ENCODE data around the gene MCTP1. TPM values are rescaled to one million over a fixed set of nuclear protein-coding genes. Genes with fewer than 3 reads are reported as not detected.
A peak's percentile ranks its signal among the peaks of the same experiment; 100 is the strongest.
"Not testable (repeated sequence)": the region's sequence is repeated elsewhere in the genome, so short reads cannot be mapped to it uniquely, and the experiment has no call there.

Gene MCTP1
- total and polyA plus RNA-seq, 9 donors = 4.3 to 11.0 (median 7.3) TPM

DNA sequence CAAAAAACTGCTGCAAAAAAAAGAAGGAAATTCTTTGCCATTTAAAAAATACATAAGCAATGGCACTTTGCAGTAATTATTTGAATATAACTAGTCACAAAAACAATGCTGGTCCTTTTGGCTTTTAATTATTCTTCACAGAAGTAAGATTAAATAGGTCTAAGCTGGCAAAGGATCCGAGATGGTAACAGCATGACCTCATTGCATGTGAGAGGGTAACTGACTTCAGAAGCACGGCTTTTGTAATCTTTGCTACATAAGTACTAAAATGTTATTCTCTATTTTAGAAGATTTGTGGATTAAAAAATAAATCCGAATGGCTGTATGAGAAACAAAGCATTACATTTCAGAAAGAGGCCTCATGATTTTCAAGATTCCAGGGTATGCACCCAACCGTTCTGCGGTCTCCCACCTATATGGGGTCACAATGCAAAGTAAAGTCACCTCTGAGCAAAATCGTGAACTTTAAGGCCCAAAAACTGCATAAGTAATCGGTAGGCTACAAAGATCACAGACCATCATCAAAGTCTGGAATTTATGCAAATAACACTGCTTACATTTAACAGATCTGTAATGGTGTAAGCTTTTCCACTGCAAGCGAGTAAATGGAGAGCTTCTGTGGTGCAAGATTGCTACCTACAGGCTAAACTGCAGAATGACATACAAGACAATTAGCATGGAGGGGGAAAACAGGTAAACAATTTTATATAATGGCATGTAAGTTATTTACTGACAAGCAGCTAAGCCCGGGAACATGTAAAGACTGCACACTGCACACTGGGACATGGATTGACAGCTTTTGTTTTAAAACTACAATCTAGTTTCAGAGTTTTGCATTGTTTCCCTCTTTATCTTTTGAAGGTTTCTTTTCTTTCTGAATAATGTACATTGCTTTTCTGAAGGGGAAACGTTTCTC, 434.8 kb downstream of the MCTP1 start:
- peak; percentile 43 for DNase-seq
- H3K27me3 ChIP-seq (ENCODE audit: control insufficient read depth, insufficient read depth, low read length) = no peaks in the 10 kb centered on the region
- no peak overlapping the region for H3K27ac ChIP-seq (ENCODE audit: low read length)
- WGBS (ENCODE audit: insufficient coverage) = 65% methylated on average over 2 of the region's 10 CpGs
- H3K4me3 ChIP-seq (ENCODE audit: low read length) = no peak overlapping the region
- no peaks in the 10 kb centered on the region for H3K4me1 ChIP-seq (ENCODE audit: control insufficient read depth, insufficient read depth, low read length)
- no peaks in the 10 kb centered on the region for H3K36me3 ChIP-seq (ENCODE audit: control insufficient read depth, insufficient read depth, low read length)
- no peaks in the 10 kb centered on the region for H3K9me3 ChIP-seq (replicated peaks; ENCODE audit: control insufficient read depth, low read depth, low read length)

DNA sequence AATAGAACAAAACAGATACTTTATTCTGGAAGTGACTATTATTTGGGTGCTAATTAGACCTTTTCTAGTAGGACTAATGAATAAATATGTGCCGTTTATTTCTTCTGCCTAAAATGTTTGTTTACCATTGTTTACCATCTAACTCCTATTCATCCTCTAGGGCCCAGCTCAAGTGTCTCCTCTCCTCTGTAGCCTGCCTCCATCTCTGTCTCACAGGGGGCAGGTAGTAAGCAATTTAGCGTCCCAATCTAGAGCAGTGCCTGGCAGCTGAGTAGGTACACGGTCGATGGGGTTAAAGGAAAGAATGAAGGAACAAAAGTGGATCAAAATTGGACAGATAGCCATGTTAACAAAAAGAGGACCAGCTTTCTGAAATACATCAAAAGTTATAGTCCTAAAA, 435.6 kb downstream of the MCTP1 start:
- Histone ChIP-seq H3K27ac (ENCODE audit: low read length) (no peak overlapping the region), H3K4me3 (ENCODE audit: low read length) (no peak overlapping the region), H3K36me3 (ENCODE audit: control insufficient read depth, insufficient read depth, low read length) (no peaks in the 10 kb centered on the region), H3K9me3 (replicated peaks; ENCODE audit: control insufficient read depth, low read depth, low read length) (no peaks in the 10 kb centered on the region), H3K27me3 (ENCODE audit: control insufficient read depth, insufficient read depth, low read length) (no peaks in the 10 kb centered on the region), H3K4me1 (ENCODE audit: control insufficient read depth, insufficient read depth, low read length) (no peaks in the 10 kb centered on the region)
- no CpG with 5 or more reads among the region's 4 CpGs for WGBS (ENCODE audit: insufficient coverage)
- no peak for DNase-seq

DNA sequence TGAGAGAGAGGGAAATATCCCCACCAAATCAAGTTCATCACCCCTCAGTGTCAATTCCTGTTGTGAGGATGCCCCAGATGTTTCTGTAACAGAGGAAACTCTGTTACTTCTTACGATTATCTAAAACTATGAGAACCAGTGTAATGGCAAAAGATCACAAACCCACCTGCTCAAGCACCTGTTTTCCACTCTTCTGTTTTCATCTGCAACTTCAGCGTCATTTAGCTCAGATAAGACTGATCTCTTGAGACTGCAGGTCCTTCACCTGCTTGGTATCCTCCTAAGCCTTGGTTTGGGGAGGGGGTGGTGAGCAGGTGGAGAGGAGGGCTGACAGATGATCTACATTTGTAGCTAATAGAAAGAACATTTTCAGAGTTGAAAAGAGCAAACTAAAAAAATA, 437.2 kb downstream of the MCTP1 start:
- no CpG with 5 or more reads among the region's 2 CpGs for WGBS (ENCODE audit: insufficient coverage)
- H3K27ac ChIP-seq (ENCODE audit: low read length) = no peak overlapping the region
- H3K36me3 ChIP-seq (ENCODE audit: control insufficient read depth, insufficient read depth, low read length) = no peaks in the 10 kb centered on the region
- no peaks in the 10 kb centered on the region for H3K9me3 ChIP-seq (replicated peaks; ENCODE audit: control insufficient read depth, low read depth, low read length)
- DNase-seq = no peak
- no peaks in the 10 kb centered on the region for H3K4me1 ChIP-seq (ENCODE audit: control insufficient read depth, insufficient read depth, low read length)
- no peaks in the 10 kb centered on the region for H3K27me3 ChIP-seq (ENCODE audit: control insufficient read depth, insufficient read depth, low read length)
- H3K4me3 ChIP-seq (ENCODE audit: low read length) = no peak overlapping the region

DNA sequence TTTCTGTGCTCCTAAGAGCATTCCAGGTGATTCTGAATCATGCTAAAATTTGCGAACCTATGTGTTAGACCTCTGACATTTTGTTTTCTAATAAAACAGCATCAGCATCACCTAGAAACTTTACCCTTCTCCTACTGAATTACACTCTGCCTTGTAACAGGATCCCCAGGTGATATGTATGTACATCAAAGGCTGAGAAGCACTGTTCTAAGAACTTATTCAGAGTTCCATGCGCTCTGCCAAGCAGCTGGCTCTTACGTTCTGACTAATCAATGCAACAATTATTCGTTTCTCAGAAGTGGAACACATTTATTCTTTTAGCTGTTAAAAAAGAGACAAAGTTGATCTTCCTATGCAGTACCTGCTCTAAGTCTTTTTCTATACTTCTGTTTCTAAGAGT, 437.9 kb downstream of the MCTP1 start:
- WGBS (ENCODE audit: insufficient coverage) = no CpG with 5 or more reads among the region's 4 CpGs
- Histone ChIP-seq H3K9me3 (replicated peaks; ENCODE audit: control insufficient read depth, low read depth, low read length) (no peaks in the 10 kb centered on the region), H3K27ac (ENCODE audit: low read length) (no peak overlapping the region), H3K4me1 (ENCODE audit: control insufficient read depth, insufficient read depth, low read length) (no peaks in the 10 kb centered on the region), H3K36me3 (ENCODE audit: control insufficient read depth, insufficient read depth, low read length) (no peaks in the 10 kb centered on the region), H3K27me3 (ENCODE audit: control insufficient read depth, insufficient read depth, low read length) (no peaks in the 10 kb centered on the region), H3K4me3 (ENCODE audit: low read length) (no peak overlapping the region)
- no peak for DNase-seq

DNA sequence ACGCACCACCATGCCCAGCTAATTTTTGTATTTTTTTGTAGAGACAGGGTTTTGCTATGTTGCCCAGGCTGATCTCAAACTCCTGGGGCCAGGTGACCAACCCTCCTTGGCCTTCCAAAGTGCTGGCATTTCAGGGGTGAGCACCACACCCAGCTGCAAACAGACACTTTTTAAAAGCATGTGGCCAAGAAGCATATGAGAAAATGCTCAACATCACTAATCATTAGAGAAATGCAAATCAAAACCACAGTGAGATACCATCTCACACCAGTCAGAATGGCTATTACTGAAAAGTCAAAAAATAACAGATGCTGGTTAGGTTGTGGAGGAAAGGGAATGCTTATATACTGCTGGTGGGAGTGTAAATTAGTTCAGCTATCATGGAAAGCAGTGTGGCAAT, 439.2 kb downstream of the MCTP1 start:
- not testable (repeated sequence) for H3K4me3 ChIP-seq (ENCODE audit: low read length); DNase-seq; H3K36me3 ChIP-seq (ENCODE audit: control insufficient read depth, insufficient read depth, low read length); H3K4me1 ChIP-seq (ENCODE audit: control insufficient read depth, insufficient read depth, low read length); H3K27me3 ChIP-seq (ENCODE audit: control insufficient read depth, insufficient read depth, low read length); H3K27ac ChIP-seq (ENCODE audit: low read length); H3K9me3 ChIP-seq (replicated peaks; ENCODE audit: control insufficient read depth, low read depth, low read length)
- no CpG with 5 or more reads among the region's 1 CpG for WGBS (ENCODE audit: insufficient coverage)

DNA sequence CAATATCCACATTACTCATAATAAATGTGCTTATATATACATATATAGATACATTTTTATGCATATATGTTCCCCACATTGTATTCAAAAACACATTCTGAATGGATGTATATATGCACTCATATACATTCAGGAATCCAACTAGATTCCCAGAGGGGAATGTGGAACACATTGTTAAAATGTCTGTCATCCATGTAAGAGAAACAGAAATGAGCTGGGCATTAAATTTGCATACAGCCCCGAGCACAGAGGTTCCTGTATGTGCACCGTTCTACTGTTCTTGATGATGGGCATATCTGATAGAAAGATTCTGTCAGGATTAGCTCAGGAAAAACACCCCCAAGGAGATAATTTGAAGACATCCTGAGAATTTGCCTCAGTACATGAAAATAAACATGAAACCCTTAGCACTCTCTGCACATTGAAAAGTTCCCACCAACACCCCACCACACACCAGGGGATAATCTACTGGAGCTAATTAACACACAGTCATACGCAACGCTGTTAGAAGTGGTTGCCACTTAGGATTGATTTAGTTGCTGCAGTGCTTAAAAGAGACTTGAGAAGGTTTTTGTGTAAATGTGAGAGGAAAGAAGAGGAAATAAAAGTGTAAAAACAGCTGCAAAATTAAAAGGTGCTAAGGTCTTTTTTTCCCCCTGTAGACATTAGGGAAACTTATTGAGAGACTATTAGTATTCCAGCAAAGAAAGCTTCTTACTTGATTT, 443.1 kb downstream of the MCTP1 start:
- WGBS (ENCODE audit: insufficient coverage) = 60% methylated on average over 1 of the region's 4 CpGs
- Histone ChIP-seq H3K27ac (ENCODE audit: low read length) (no peak overlapping the region), H3K36me3 (ENCODE audit: control insufficient read depth, insufficient read depth, low read length) (no peaks in the 10 kb centered on the region), H3K27me3 (ENCODE audit: control insufficient read depth, insufficient read depth, low read length) (no peaks in the 10 kb centered on the region), H3K9me3 (replicated peaks; ENCODE audit: control insufficient read depth, low read depth, low read length) (no peaks in the 10 kb centered on the region), H3K4me1 (ENCODE audit: control insufficient read depth, insufficient read depth, low read length) (no peaks in the 10 kb centered on the region), H3K4me3 (ENCODE audit: low read length) (no peak overlapping the region)
- DNase-seq = no peak

DNA sequence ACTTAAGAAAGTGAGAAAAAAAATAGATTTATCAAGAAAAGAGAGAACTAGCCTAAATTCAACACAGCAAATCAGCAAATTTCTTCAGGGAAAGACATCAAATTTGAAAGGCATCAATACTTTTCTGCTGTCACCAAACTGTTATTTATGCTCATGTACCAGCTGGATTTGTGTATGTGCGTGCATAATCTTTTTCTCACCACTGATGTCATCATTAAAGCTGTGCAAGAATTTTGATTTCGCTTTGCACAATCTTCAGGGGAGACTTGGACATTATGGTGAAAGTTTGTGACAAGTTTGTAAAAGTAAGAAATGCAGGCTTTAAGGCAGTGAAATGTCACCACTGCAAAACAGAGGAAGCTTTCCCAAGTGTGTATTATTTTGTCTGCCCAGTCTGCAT, 451.0 kb downstream of the MCTP1 start:
- WGBS (ENCODE audit: insufficient coverage) = no CpG with 5 or more reads among the region's 2 CpGs
- H3K27ac ChIP-seq (ENCODE audit: low read length) = no peak overlapping the region
- no peak overlapping the region for H3K4me3 ChIP-seq (ENCODE audit: low read length)
- peak; percentile 7 for DNase-seq
- no peaks in the 10 kb centered on the region for H3K36me3 ChIP-seq (ENCODE audit: control insufficient read depth, insufficient read depth, low read length)
- no peaks in the 10 kb centered on the region for H3K9me3 ChIP-seq (replicated peaks; ENCODE audit: control insufficient read depth, low read depth, low read length)
- H3K27me3 ChIP-seq (ENCODE audit: control insufficient read depth, insufficient read depth, low read length) = no peaks in the 10 kb centered on the region
- no peaks in the 10 kb centered on the region for H3K4me1 ChIP-seq (ENCODE audit: control insufficient read depth, insufficient read depth, low read length)

DNA sequence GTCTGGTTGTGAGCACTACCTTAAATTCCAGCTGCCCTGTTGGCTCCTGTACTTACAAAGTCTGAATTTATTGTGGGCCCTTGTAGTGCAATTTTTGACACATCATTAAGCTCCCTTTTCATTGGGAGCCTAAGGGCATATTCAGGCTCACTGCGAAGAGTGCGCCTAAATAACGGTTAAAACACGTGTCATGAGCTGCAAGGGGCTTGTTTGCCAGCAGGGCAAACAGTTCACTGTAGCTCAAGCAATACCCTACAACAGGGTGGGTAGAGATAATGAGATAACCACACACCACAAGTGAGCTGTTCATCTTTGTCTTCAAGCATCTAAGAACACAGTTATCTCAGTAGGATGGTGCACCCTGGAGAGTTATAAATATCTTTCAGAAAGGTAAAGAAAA, 452.2 kb downstream of the MCTP1 start:
- no CpG with 5 or more reads among the region's 4 CpGs for WGBS (ENCODE audit: insufficient coverage)
- H3K4me1 ChIP-seq (ENCODE audit: control insufficient read depth, insufficient read depth, low read length) = no peaks in the 10 kb centered on the region
- DNase-seq = peak; percentile 9

DNA sequence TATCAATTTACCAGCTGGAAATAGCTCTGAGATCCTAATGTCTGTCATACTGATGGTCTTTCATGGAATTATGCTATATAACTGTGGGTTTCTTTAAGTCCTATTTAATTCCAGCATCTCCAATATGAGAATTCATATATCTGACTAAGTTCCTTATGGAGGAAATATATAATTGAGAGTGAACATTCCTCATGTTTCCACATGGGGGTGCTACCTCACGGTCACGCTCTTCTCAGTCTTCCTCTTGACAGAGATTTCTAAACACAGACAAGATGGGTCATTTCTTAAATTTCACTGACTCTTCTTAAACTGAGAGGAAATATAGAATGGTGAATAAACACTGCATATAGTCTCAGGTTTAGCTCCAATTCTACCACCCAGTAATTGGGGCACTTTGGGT, 454.4 kb downstream of the MCTP1 start:
- WGBS (ENCODE audit: insufficient coverage) = no CpG with 5 or more reads among the region's 2 CpGs
- H3K4me3 ChIP-seq (ENCODE audit: low read length) = no peak overlapping the region
- no peak for DNase-seq

More for the DNA sequence above, 452.2 kb downstream of the MCTP1 start:
- Histone ChIP-seq H3K36me3 (ENCODE audit: control insufficient read depth, insufficient read depth, low read length) (no peaks in the 10 kb centered on the region), H3K4me3 (ENCODE audit: low read length) (no peak overlapping the region), H3K27ac (ENCODE audit: low read length) (no peak overlapping the region), H3K9me3 (replicated peaks; ENCODE audit: control insufficient read depth, low read depth, low read length) (no peaks in the 10 kb centered on the region), H3K27me3 (ENCODE audit: control insufficient read depth, insufficient read depth, low read length) (no peaks in the 10 kb centered on the region)

DNA sequence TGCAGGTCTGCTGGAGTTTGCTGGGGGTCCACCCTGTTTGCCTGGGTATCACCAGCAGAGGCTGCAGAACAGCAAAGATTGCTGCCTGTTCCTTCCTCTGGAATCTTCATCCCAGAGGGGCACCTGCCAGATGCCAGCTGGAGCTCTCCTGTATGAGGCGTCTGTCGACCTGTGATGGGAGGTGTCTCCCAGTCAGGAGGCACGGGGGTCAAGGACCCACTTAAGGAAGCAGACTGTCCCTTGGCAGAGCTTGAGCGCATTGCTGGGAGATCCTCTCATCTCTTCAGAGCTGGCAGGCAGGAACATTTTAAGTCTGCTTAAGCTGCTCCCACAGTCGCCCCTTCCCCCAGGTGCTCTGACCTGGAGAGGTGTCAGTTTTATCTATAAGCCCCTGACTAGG, 456.7 kb downstream of the MCTP1 start:
- not testable (repeated sequence) for H3K27me3 ChIP-seq (ENCODE audit: control insufficient read depth, insufficient read depth, low read length); H3K4me3 ChIP-seq (ENCODE audit: low read length); H3K4me1 ChIP-seq (ENCODE audit: control insufficient read depth, insufficient read depth, low read length); H3K9me3 ChIP-seq (replicated peaks; ENCODE audit: control insufficient read depth, low read depth, low read length); DNase-seq; H3K27ac ChIP-seq (ENCODE audit: low read length); H3K36me3 ChIP-seq (ENCODE audit: control insufficient read depth, insufficient read depth, low read length)
- WGBS (ENCODE audit: insufficient coverage) = 100% methylated on average over 3 of the region's 5 CpGs

More for the DNA sequence above, 454.4 kb downstream of the MCTP1 start:
- no peaks in the 10 kb centered on the region for H3K9me3 ChIP-seq (replicated peaks; ENCODE audit: control insufficient read depth, low read depth, low read length)
- no peaks in the 10 kb centered on the region for H3K27me3 ChIP-seq (ENCODE audit: control insufficient read depth, insufficient read depth, low read length)
- H3K4me1 ChIP-seq (ENCODE audit: control insufficient read depth, insufficient read depth, low read length) = no peaks in the 10 kb centered on the region
- no peak overlapping the region for H3K27ac ChIP-seq (ENCODE audit: low read length)
- H3K36me3 ChIP-seq (ENCODE audit: control insufficient read depth, insufficient read depth, low read length) = no peaks in the 10 kb centered on the region

Measured in muscle of leg (tissue), 11 donors.